Vagina (tissue), 2 donors: Measurements from ENCODE around the gene TTC5.

ENCODE experiments used
- CTCF ChIP-seq, 3 experiments: fragments of 450-650 bp in 2 of 3; fragments of 200-600 bp in 1 of 3; sonication (generic) in 1 of 3; IDR thresholded peaks; one replicate each; pipeline ENCODE4 v1.5.1; 2017 to 2019; ENCODE audit warnings: antibody characterized with exemption in 3 of 3, mild to moderate bottlenecking in 2 of 3, moderate library complexity in 2 of 3
- POLR2A ChIP-seq, 2 donors: fragments of 450-650 bp; IDR thresholded peaks; one replicate each; pipeline ENCODE4 v1.6.1; 2017; ENCODE audit warnings: antibody characterized with exemption in 2 of 2, mild to moderate bottlenecking in 2 of 2, moderate library complexity in 2 of 2
- POLR2AphosphoS5 ChIP-seq, 2 donors: sonication (generic); formaldehyde crosslinking; IDR thresholded peaks; one replicate each; pipeline ENCODE4 v1.9.0; 2017; ENCODE audit warnings: antibody characterized with exemption in 2 of 2, mild to moderate bottlenecking in 2 of 2, low read depth in 1 of 2; ENCODE audit not compliant: insufficient read depth in 1 of 2

DNA sequence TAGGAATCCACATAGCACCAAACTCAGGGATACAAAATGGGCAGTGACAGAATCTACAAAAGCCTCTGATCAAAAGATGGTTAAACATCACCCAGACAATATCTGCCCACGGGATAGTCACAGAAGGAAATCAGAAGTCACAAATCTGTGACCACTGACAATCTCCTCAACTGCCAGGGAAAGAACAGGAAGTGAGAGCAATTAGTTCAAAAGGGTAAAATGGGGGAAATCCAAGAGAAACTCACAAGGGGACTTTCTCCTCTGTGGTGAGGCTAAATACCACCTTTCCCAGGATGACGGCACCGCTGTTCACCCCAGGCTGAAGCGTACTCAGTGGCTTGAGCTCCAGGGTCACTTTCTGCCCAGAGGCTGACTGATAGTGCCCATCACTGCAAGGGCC lies 10.7 kb downstream of the TTC5 start:
- TF ChIP-seq POLR2A (IDR thresholded peaks at IDR 0.05) (no peak), CTCF (IDR thresholded peaks at IDR 0.05) (no peak), POLR2AphosphoS5 (IDR thresholded peaks at IDR 0.05; ENCODE audit: insufficient read depth in 1 of 2, low read depth in 1 of 2) (no peak)
